T-helper 1 cell (primary cell): ENCODE data around the gene TBC1D4.
"Not testable (repeated sequence)": the region's sequence is repeated elsewhere in the genome, so short reads cannot be mapped to it uniquely, and the experiment has no call there.

Experiments
- DNase-seq, 5 donors: peaks; one replicate each; pipeline ENCODE4 v3.0.0-alpha.2; 2012 to 2020

Gene TBC1D4

GRCh38 chr13:75263741-75264407 is 218.1 kb downstream of the TBC1D4 start:
- no peak for DNase-seq

GRCh38 chr13:75258159-75258782 is 223.7 kb downstream of the TBC1D4 start:
- DNase-seq = peak in 1 of 5 donors; percentile 4

DNA sequence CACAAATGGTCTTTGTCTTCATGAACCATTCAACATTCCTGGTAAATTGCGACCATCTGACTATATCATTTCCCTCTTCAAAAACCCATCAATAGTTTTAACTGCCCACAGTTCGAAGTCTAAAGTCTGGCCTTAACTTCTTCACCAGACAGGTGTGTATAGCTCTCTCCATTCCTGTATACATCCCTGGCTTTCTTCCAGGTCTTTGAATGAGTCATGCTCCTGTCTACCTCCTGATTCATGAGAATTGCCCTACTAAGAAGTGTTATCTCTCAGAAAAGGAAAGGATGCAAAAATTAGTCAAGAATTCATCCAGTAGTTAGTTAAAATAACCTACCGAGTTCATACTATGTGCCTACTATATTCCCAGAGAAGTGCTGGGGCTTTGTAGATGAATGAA is 225.0 kb downstream of the TBC1D4 start:
- DNase-seq = no peak

DNA sequence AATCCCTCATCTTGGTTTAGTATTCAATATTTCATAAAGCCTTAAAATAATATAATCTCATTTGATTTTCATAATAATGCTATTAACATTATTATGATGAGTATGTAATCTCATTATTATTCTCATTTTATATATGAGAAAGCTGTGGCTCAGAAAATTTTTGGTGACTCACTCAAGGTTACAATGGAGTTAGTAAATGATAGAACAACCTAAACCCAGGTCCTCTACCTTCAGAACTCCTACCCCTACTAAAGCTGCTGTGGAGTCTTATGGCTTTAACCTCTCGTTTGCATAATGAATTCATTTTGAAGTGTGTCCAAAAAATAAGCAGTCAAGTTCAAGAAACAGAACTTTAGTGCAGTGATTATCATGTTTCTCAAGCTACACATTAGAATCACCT is 226.3 kb downstream of the TBC1D4 start:
- DNase-seq = no peak

DNA sequence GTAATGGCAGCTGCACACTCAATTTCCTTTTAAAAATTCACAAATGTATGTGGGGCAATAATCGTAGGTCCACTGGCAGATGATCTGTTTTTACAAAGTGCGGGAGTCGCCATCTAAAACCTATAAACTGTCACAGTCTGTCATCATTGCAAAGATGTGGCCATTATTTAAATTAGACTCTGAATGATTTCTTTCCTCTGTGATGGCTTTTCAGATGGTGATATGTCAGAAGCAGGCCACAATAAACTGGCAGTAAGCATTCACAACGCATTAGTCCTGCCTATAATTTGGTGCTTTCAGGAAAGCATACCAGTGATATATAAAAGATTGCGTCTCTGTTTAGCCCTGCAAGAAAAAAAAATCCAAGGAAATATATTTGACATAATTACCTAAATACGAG is 226.8 kb downstream of the TBC1D4 start:
- DNase-seq = no peak

DNA sequence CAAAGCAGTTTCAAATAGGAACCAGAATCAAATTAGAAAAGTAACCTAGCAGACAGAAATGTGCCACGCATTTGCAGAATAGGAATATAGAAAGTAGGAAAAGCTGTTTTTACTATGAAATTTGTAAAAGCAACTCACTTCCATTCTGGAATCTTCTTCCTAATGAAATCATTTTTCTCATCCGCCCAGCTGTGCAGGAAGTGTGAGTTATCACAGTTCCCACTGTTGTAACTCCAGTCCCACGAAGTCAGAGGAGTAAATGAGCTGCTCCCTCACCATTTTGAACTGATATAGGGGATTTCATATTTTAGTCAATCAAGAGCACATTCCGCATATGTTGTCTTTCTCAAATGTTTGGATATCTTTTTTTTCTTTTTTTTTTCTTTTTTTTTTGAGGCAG is 230.8 kb downstream of the TBC1D4 start:
- DNase-seq = no peak

- DNase-seq = no peak
Measured at GRCh38 chr13:75250526-75251178, 231.3 kb downstream of the TBC1D4 start.

- not testable (repeated sequence) for DNase-seq
Measured at GRCh38 chr13:75245578-75245977, 236.4 kb downstream of the TBC1D4 start.

- DNase-seq = not testable (repeated sequence)
Measured at GRCh38 chr13:75240240-75240639, 241.7 kb downstream of the TBC1D4 start.

DNA sequence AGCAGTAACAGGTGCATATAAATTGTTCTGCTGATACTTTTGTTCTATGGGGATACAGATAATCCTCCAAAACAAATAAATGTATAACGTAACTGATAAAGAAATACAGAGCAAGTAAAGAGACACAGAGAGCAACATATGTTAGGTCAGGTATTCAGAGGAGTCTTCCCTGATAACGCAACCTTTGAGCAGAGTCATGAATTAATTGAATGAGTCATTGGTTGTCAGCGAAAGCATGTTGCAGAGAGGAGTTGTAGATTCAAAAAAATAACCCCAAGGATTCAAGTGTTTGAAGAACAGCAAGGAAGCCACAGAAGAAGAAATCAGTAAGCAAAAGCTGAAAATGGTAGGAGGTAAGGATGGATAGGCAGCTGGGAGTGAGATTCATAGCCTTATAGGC is 245.2 kb downstream of the TBC1D4 start:
- no peak for DNase-seq
